SHP77 treated with DMSO at 0.1 percent for 48 hours (cell line): ENCODE results near the gene DOCK2.
"Not testable (repeated sequence)": the region's sequence is repeated elsewhere in the genome, so short reads cannot be mapped to it uniquely, and the experiment has no call there.

Source experiments
- DNase-seq: peaks from one replicate; lab custom pipeline; 2025; lab: John Stamatoyannopoulos, UW

Gene DOCK2

GRCh38 chr5:169789417-169789940, 152.4 kb downstream of the DOCK2 start:
- DNase-seq: no peak

GRCh38 chr5:169791251-169791650, 154.2 kb downstream of the DOCK2 start:
- no peak for DNase-seq

- no peak for DNase-seq
Measured at GRCh38 chr5:169795338-169795737, 158.3 kb downstream of the DOCK2 start.

GRCh38 chr5:169796731-169797130, 159.7 kb downstream of the DOCK2 start:
- no peak for DNase-seq

GRCh38 chr5:169797577-169797976, 160.5 kb downstream of the DOCK2 start:
- no peak for DNase-seq

GRCh38 chr5:169798438-169798837, 161.4 kb downstream of the DOCK2 start:
- DNase-seq: no peak

- no peak for DNase-seq
Measured at GRCh38 chr5:169798906-169799660, 162.0 kb downstream of the DOCK2 start.

- no peak for DNase-seq
Measured at GRCh38 chr5:169801324-169801777, 164.3 kb downstream of the DOCK2 start.

- DNase-seq: no peak
Measured at GRCh38 chr5:169801781-169802180, 164.7 kb downstream of the DOCK2 start.

- no peak for DNase-seq
Measured at GRCh38 chr5:169803077-169803981, 166.3 kb downstream of the DOCK2 start.

GRCh38 chr5:169804861-169805260, 167.8 kb downstream of the DOCK2 start:
- DNase-seq: no peak

- DNase-seq: no peak
Measured at GRCh38 chr5:169805527-169805934, 168.5 kb downstream of the DOCK2 start.

GRCh38 chr5:169805937-169806700, 169.0 kb downstream of the DOCK2 start:
- DNase-seq: no peak

- no peak for DNase-seq
Measured at GRCh38 chr5:169808118-169808581, 171.1 kb downstream of the DOCK2 start.

- DNase-seq: not testable (repeated sequence)
Measured at GRCh38 chr5:169808880-169809279, 171.8 kb downstream of the DOCK2 start.

- no peak for DNase-seq
Measured at GRCh38 chr5:169809281-169809680, 172.2 kb downstream of the DOCK2 start.

- DNase-seq: no peak
Measured at GRCh38 chr5:169810524-169810923, 173.4 kb downstream of the DOCK2 start.

- DNase-seq: no peak
Measured at GRCh38 chr5:169811023-169811422, 173.9 kb downstream of the DOCK2 start.

GRCh38 chr5:169811680-169812079, 174.6 kb downstream of the DOCK2 start:
- DNase-seq: no peak

- no peak for DNase-seq
Measured at GRCh38 chr5:169812786-169813185, 175.7 kb downstream of the DOCK2 start.

GRCh38 chr5:169814045-169814444, 177.0 kb downstream of the DOCK2 start:
- DNase-seq: no peak

GRCh38 chr5:169814522-169814921, 177.4 kb downstream of the DOCK2 start:
- no peak for DNase-seq
